Stimulated activated CD8-positive, alpha-beta memory T cell treated with anti-CD3 and anti-CD28 coated beads, Interleukin-2, amount 100 ng/mL, for 1 hour (primary cell): Measurements from ENCODE around the gene ARFGEF3.
"Not testable (repeated sequence)": the region's sequence is repeated elsewhere in the genome, so short reads cannot be mapped to it uniquely, and the experiment has no call there.

ENCODE experiments used
- DNase-seq, 2 donors: peaks; one replicate each; pipeline ENCODE4 v3.0.0-alpha.2; 2020; ENCODE audit warnings: low read depth in 2 of 2

ARFGEF3 gene

GRCh38 chr6:138211048-138211581, 49.4 kb downstream of the ARFGEF3 start:
- no peak for DNase-seq

GRCh38 chr6:138211601-138212000, 49.9 kb downstream of the ARFGEF3 start:
- no peak for DNase-seq

GRCh38 chr6:138212530-138212929, 50.8 kb downstream of the ARFGEF3 start:
- not testable (repeated sequence) for DNase-seq

GRCh38 chr6:138215093-138215782, 53.5 kb downstream of the ARFGEF3 start:
- no peak for DNase-seq

- no peak for DNase-seq
These were observed 56.7 kb downstream of the ARFGEF3 start, which contains the start of gene PBOV1 for GRCh38 chr6:138218449-138218848. Gene PBOV1, minus strand, starts transcription at chr6:138218491. Its CDS starts 96 bp downstream, at chr6:138218395.

GRCh38 chr6:138219398-138219797, 57.7 kb downstream of the ARFGEF3 start:
- DNase-seq = no peak

- no peak for DNase-seq
These were observed 58.2 kb downstream of the ARFGEF3 start for GRCh38 chr6:138219901-138220300.

GRCh38 chr6:138222901-138223546, 61.3 kb downstream of the ARFGEF3 start:
- DNase-seq = no peak

- no peak for DNase-seq
These were observed 64.2 kb downstream of the ARFGEF3 start for GRCh38 chr6:138225953-138226352.

GRCh38 chr6:138226700-138227315, 65.1 kb downstream of the ARFGEF3 start:
- no peak for DNase-seq

GRCh38 chr6:138227316-138227781, 65.6 kb downstream of the ARFGEF3 start:
- no peak for DNase-seq

- DNase-seq = no peak
These were observed 67.3 kb downstream of the ARFGEF3 start for GRCh38 chr6:138229072-138229471.

GRCh38 chr6:138229663-138230179, 68.0 kb downstream of the ARFGEF3 start:
- no peak for DNase-seq

- no peak for DNase-seq
These were observed 68.5 kb downstream of the ARFGEF3 start for GRCh38 chr6:138230221-138230620.

GRCh38 chr6:138230759-138231380, 69.1 kb downstream of the ARFGEF3 start:
- DNase-seq = no peak

GRCh38 chr6:138231381-138231886, 69.7 kb downstream of the ARFGEF3 start:
- no peak for DNase-seq

GRCh38 chr6:138234363-138234762, 72.6 kb downstream of the ARFGEF3 start:
- DNase-seq = no peak

- no peak for DNase-seq
These were observed 73.5 kb downstream of the ARFGEF3 start for GRCh38 chr6:138235205-138235604.

GRCh38 chr6:138235693-138236092, 74.0 kb downstream of the ARFGEF3 start:
- DNase-seq = no peak

GRCh38 chr6:138237463-138237862, 75.7 kb downstream of the ARFGEF3 start:
- DNase-seq = no peak

GRCh38 chr6:138238368-138238767, 76.6 kb downstream of the ARFGEF3 start:
- no peak for DNase-seq

GRCh38 chr6:138239774-138240173, 78.0 kb downstream of the ARFGEF3 start:
- no peak for DNase-seq
